OCI-LY7 (cell line): ENCODE results near the gene NTM. TPM values are rescaled to one million over a fixed set of nuclear protein-coding genes. Genes with fewer than 3 reads are reported as not detected.

ENCODE experiments used
- BruUV-seq: library from RNA; stranded (reverse); fragments of 400-500 nt; replicated peaks from 2 replicates; lab custom pipeline; 2021; lab: Mats Ljungman, UMichigan
- CTCF ChIA-PET: fragments of 300-600 bp; sonication (Branson Sonifier 250); formaldehyde crosslinking; loops from one replicate; lab custom pipeline; 2022; ENCODE audit warnings: antibody characterized with exemption; ENCODE audit not compliant: unreplicated experiment; lab: Charles Lee
- POLR2A ChIA-PET: fragments of 300-600 bp; sonication (Branson Sonifier 250); formaldehyde crosslinking; loops from one replicate; lab custom pipeline; 2022; ENCODE audit warnings: antibody characterized with exemption; lab: Charles Lee
- DNase-seq: peaks from one replicate; pipeline ENCODE4 v3.0.0-alpha.2; 2015; ENCODE audit warnings: low spot score
- H2AFZ ChIP-seq: fragments of 200-600 bp; sonication (generic), shearing (Covaris generic); 2 replicates; pipeline ENCODE4 v1.6.1; 2014; ENCODE audit warnings: mild to moderate bottlenecking, antibody characterized with exemption, low read length, moderate library complexity
- H3K27ac ChIP-seq: fragments of 200-600 bp; sonication (generic); 2 replicates; pipeline ENCODE4 v1.5.1; 2014; ENCODE audit warnings: mixed run types, low read depth, mild to moderate bottlenecking, moderate library complexity, low read length, inconsistent platforms; ENCODE audit not compliant: poor library complexity, severe bottlenecking
- H3K36me3 ChIP-seq: fragments of 200-600 bp; sonication (generic); 2 replicates; pipeline ENCODE4 v1.6.1; 2014; ENCODE audit warnings: mild to moderate bottlenecking, antibody characterized with exemption, low read length, moderate library complexity, mixed read lengths; ENCODE audit not compliant: insufficient read depth
- H3K4me1 ChIP-seq: fragments of 200-600 bp; sonication (generic); 2 replicates; pipeline ENCODE4 v1.5.1; 2014; ENCODE audit warnings: mild to moderate bottlenecking, low read length; ENCODE audit not compliant: insufficient read depth, poor library complexity, severe bottlenecking
- H3K4me2 ChIP-seq: fragments of 200-600 bp; sonication (generic); 2 replicates; pipeline ENCODE4 v1.6.1; 2014; ENCODE audit warnings: mild to moderate bottlenecking, low read length
- H3K4me3 ChIP-seq: fragments of 200-600 bp; sonication (generic); 2 replicates; pipeline ENCODE4 v1.5.1; 2014; ENCODE audit warnings: mild to moderate bottlenecking, low read depth, low read length; ENCODE audit not compliant: poor library complexity, severe bottlenecking
- H3K79me2 ChIP-seq: fragments of 200-600 bp; sonication (generic); 2 replicates; pipeline ENCODE4 v1.6.1; 2016; ENCODE audit warnings: low read depth, mild to moderate bottlenecking, low read length, moderate library complexity, mixed read lengths; ENCODE audit not compliant: insufficient read depth
- H3K9me2 ChIP-seq: fragments of 200-600 bp; sonication (generic); 2 replicates; pipeline ENCODE4 v1.6.1; 2016; ENCODE audit warnings: mild to moderate bottlenecking, low read length, mixed read lengths; ENCODE audit not compliant: insufficient read depth
- H3K9me3 ChIP-seq: fragments of 200-600 bp; sonication (generic); 2 replicates; pipeline ENCODE4 v1.6.1; 2014; ENCODE audit warnings: mild to moderate bottlenecking, mixed run types, low read length, mixed read lengths
- H4K20me1 ChIP-seq: fragments of 200-600 bp; sonication (generic); 2 replicates; pipeline ENCODE4 v1.6.1; 2014; ENCODE audit warnings: mild to moderate bottlenecking, antibody characterized with exemption, low read length, moderate library complexity, mixed read lengths; ENCODE audit not compliant: insufficient read depth
- EZH2phosphoT487 ChIP-seq: fragments of 200-600 bp; sonication (generic); IDR thresholded peaks from 2 replicates; pipeline ENCODE4 v1.6.1; 2018; ENCODE audit warnings: low read depth, borderline replicate concordance, mild to moderate bottlenecking, mixed run types, antibody characterized with exemption, low read length, moderate library complexity, mixed read lengths
- intact Hi-C: fragments of 100-400 bp; cut with micrococcal nuclease; formaldehyde crosslinking; loops from one replicate; pipeline ENCODE4 v1.10.0; 2022; ENCODE audit not compliant: unreplicated experiment
- total RNA-seq, 2 experiments: library from RNA; depleted of rRNA in 1 of 2; stranded (reverse); fragments of >200 nt in 1 of 2; shearing (Covaris generic) in 1 of 2; gene quantifications; 2 replicates each; pipeline ENCODE4 v1.2.3, GENCODE V29; 2014 to 2022
- TF ChIP-seq, protein P1 (sequence below): fragments of 200-600 bp; sonication (generic); conservative IDR thresholded peaks from 2 replicates; pipeline ENCODE4 v1.5.1; 2014; ENCODE audit warnings: mild to moderate bottlenecking, antibody characterized with exemption, low read length, moderate library complexity, mixed read lengths

NTM gene
- total RNA-seq, 2 experiments from 2014 or later, result not detected

DNA sequence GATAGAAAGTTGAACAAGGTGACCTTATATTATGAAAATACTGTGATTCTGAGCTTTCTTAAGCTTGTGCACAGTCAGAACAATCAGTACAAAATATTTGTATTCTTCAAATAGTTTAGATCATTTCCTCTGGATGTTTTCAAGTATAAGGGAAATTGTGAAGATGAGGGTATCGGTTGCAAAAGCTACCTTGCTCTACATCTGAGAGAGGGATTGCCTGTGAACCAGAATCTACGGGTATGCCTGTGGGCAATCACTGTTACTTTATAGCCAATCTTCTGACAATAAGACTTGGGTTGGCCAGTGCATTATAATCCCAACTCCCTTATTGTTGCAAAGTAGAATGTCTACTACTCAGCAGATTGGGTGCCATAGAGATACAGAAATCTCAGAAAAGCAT lies 90.5 kb downstream of the NTM start:
- Histone ChIP-seq H3K4me1 (no peaks in the 10 kb centered on the region), H3K9me2 (no peaks in the 10 kb centered on the region), H3K4me3 (no peak overlapping the region), H3K9me3 (no peaks in the 10 kb centered on the region), H2AFZ (no peak overlapping the region), H3K27ac (no peak overlapping the region), H3K36me3 (no peaks in the 10 kb centered on the region), H3K4me2 (no peak overlapping the region), H3K79me2 (no peaks in the 10 kb centered on the region), H4K20me1 (no peaks in the 10 kb centered on the region)
- CTCF ChIA-PET, result no interaction called here
- no peak for TF ChIP-seq EZH2phosphoT487
- TF ChIP-seq, protein P1, sequence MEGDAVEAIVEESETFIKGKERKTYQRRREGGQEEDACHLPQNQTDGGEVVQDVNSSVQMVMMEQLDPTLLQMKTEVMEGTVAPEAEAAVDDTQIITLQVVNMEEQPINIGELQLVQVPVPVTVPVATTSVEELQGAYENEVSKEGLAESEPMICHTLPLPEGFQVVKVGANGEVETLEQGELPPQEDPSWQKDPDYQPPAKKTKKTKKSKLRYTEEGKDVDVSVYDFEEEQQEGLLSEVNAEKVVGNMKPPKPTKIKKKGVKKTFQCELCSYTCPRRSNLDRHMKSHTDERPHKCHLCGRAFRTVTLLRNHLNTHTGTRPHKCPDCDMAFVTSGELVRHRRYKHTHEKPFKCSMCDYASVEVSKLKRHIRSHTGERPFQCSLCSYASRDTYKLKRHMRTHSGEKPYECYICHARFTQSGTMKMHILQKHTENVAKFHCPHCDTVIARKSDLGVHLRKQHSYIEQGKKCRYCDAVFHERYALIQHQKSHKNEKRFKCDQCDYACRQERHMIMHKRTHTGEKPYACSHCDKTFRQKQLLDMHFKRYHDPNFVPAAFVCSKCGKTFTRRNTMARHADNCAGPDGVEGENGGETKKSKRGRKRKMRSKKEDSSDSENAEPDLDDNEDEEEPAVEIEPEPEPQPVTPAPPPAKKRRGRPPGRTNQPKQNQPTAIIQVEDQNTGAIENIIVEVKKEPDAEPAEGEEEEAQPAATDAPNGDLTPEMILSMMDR, result no peak
- intact Hi-C loops, result no loop called here
- BruUV-seq, result no TSS peak
- no peak for DNase-seq
- POLR2A ChIA-PET, result interaction anchor here (1.1 kb wide), 1 partner anchor 20 kb away, joined by 3 read pairs; no protein-coding TSS in a partner anchor

DNA sequence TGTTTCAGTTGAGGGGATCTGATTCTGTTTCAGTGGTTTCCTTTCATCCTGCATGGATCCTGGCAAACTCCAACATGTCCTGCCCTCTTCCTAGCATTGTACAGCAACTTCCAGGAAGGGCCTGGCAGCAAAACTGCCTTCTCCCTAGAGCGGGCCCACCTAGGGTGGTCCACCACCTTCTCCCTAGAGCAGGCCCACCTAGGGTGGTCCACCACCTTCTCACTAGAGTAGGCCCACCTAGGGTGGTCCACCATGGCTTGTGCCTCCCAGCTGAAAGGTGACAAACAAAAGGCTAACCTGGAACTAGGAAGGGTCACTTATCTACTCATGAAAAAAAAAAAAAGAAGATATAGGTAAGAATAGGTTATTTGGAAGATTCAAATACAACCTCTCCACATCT lies 92.2 kb downstream of the NTM start:
- no peaks in the 10 kb centered on the region for H3K4me1 ChIP-seq
- ChIA-PET CTCF (no interaction called here), POLR2A (no interaction called here)
- H3K27ac ChIP-seq, result no peak overlapping the region
- intact Hi-C loops, result no loop called here
- no peaks in the 10 kb centered on the region for H3K36me3 ChIP-seq
- no peak overlapping the region for H3K4me2 ChIP-seq
- H3K4me3 ChIP-seq, result no peak overlapping the region
- no TSS peak for BruUV-seq
- DNase-seq, result no peak
- H3K9me2 ChIP-seq, result no peaks in the 10 kb centered on the region
- no peaks in the 10 kb centered on the region for H3K9me3 ChIP-seq
- no peaks in the 10 kb centered on the region for H3K79me2 ChIP-seq
- H4K20me1 ChIP-seq, result no peaks in the 10 kb centered on the region
- H2AFZ ChIP-seq, result no peak overlapping the region
- no peak for TF ChIP-seq EZH2phosphoT487
- TF ChIP-seq, protein P1, result no peak

DNA sequence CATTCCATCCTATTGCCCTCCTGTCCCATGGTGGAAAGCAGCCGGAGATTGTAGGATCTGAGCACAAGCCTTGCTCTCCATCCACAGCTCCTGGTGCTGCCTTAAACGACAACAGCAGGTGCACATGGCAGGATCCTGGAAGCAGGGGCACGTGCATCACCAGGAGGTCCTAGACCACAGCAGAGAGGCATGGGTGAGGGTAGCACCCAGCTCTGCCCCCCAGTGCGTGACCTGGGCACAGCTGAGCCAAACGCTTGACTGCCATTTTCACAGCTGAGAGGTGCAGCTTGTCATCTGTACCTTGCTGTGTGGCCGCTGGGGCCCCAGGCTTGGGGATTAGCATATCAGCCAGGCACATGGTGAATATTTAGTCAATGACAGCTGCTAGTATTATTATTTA lies 92.7 kb downstream of the NTM start:
- Histone ChIP-seq H2AFZ (no peak overlapping the region), H3K4me2 (no peak overlapping the region), H3K9me3 (no peaks in the 10 kb centered on the region), H3K79me2 (no peaks in the 10 kb centered on the region), H3K4me1 (no peaks in the 10 kb centered on the region), H3K4me3 (no peak overlapping the region), H3K36me3 (no peaks in the 10 kb centered on the region), H3K27ac (no peak overlapping the region), H3K9me2 (no peaks in the 10 kb centered on the region), H4K20me1 (no peaks in the 10 kb centered on the region)
- no peak for DNase-seq
- POLR2A ChIA-PET, result no interaction called here
- intact Hi-C loops, result no loop called here
- BruUV-seq, result no TSS peak
- CTCF ChIA-PET, result no interaction called here
- no peak for TF ChIP-seq EZH2phosphoT487
- TF ChIP-seq, protein P1, result no peak
